GM23338 (cell line): ENCODE data around the gene MMS19. TPM values are rescaled to one million over a fixed set of nuclear protein-coding genes. Genes with fewer than 3 reads are reported as not detected.

Experiments used
- ATAC-seq: fragments of 200-7000 bp; cut with Tn5 transposase; 3 replicates; pipeline ENCODE4 v1.9.1; 2020
- DNase-seq: peaks from one replicate; pipeline ENCODE4 v3.0.0-alpha.2; 2015; ENCODE audit warnings: low spot score
- H2AFZ ChIP-seq: fragments of 200-600 bp; sonication (generic); 2 replicates; pipeline ENCODE4 v1.8.0; 2016; ENCODE audit warnings: antibody characterized with exemption, mild to moderate bottlenecking, moderate library complexity
- H3F3A ChIP-seq: fragments of 200-600 bp; sonication (generic); replicated peaks from 2 replicates; pipeline ENCODE4 v1.8.0; 2017; ENCODE audit warnings: antibody characterized with exemption, mixed run types, low read depth
- H3K27ac ChIP-seq: fragments of 200-600 bp; sonication (generic); 2 replicates; pipeline ENCODE4 v1.6.1; 2016; ENCODE audit warnings: low read depth
- H3K27me3 ChIP-seq: fragments of 200-600 bp; sonication (generic); 2 replicates; pipeline ENCODE4 v1.8.0; 2016; ENCODE audit warnings: mild to moderate bottlenecking, mixed run types, moderate library complexity; ENCODE audit not compliant: insufficient read depth
- H3K36me3 ChIP-seq: fragments of 200-600 bp; sonication (generic); 2 replicates; pipeline ENCODE4 v1.8.0; 2016; ENCODE audit warnings: mild to moderate bottlenecking; ENCODE audit not compliant: insufficient read depth
- H3K4me1 ChIP-seq: fragments of 200-600 bp; sonication (generic); 2 replicates; pipeline ENCODE4 v1.8.0; 2016; ENCODE audit warnings: mild to moderate bottlenecking, moderate library complexity; ENCODE audit not compliant: insufficient read depth
- H3K4me2 ChIP-seq: fragments of 200-600 bp; sonication (generic); 2 replicates; pipeline ENCODE4 v1.7.1; 2017; ENCODE audit warnings: mixed run types
- H3K4me3 ChIP-seq: fragments of 200-600 bp; sonication (generic); 2 replicates; pipeline ENCODE4 v1.6.1; 2016; ENCODE audit warnings: mixed run types
- H3K79me2 ChIP-seq: fragments of 200-600 bp; sonication (generic); replicated peaks from 2 replicates; pipeline ENCODE4 v1.8.0; 2017; ENCODE audit warnings: mild to moderate bottlenecking; ENCODE audit not compliant: insufficient read depth
- H3K9me2 ChIP-seq: fragments of 200-600 bp; sonication (generic); 2 replicates; pipeline ENCODE4 v1.8.0; 2017; ENCODE audit not compliant: insufficient read depth
- H4K20me1 ChIP-seq: fragments of 200-600 bp; sonication (generic); replicated peaks from 2 replicates; pipeline ENCODE4 v1.8.0; 2017; ENCODE audit warnings: mild to moderate bottlenecking; ENCODE audit not compliant: insufficient read depth
- H3K27ac Mint-ChIP-seq: 2 replicates; pipeline ENCODE4 v1.8.0; 2020; ENCODE audit warnings: inconsistent platforms, mild to moderate bottlenecking, moderate library complexity, mixed read lengths
- H3K27me3 Mint-ChIP-seq: 3 replicates; pipeline ENCODE4 v1.8.0; 2022; ENCODE audit warnings: low read depth, mild to moderate bottlenecking, moderate library complexity, mixed read lengths, inconsistent platforms; ENCODE audit not compliant: insufficient read depth, poor library complexity
- H3K36me3 Mint-ChIP-seq: 3 replicates; pipeline ENCODE4 v1.8.0; 2021; ENCODE audit warnings: low read depth, mild to moderate bottlenecking, inconsistent platforms, moderate library complexity, mixed read lengths
- H3K4me1 Mint-ChIP-seq: 3 replicates; pipeline ENCODE4 v1.8.0; 2020; ENCODE audit warnings: mild to moderate bottlenecking, inconsistent platforms, mixed read lengths
- H3K4me3 Mint-ChIP-seq: 3 replicates; pipeline ENCODE4 v1.8.0; 2021; ENCODE audit warnings: moderate library complexity, mild to moderate bottlenecking, inconsistent platforms, mixed read lengths
- H3K9me3 Mint-ChIP-seq: 3 replicates; pipeline ENCODE4 v1.8.0; 2020; ENCODE audit warnings: moderate library complexity, mild to moderate bottlenecking, inconsistent platforms, mixed read lengths
- CREB1 ChIP-seq: fragments of 250-450 bp; sonication (Bioruptor Pico); IDR thresholded peaks from 2 replicates; pipeline ENCODE4 v1.5.0; 2020; ENCODE audit warnings: low read depth, mild to moderate bottlenecking, moderate library complexity
- CTCF ChIP-seq, 2 experiments: fragments of 200-600 bp in 1 of 2; sonication (generic) in 1 of 2; conservative IDR thresholded peaks; 2 replicates each; pipeline versions ENCODE4 v1.5.1 to v1.6.1; 2016 to 2017; ENCODE audit warnings: antibody characterized with exemption in 2 of 2, low read depth in 2 of 2, mild to moderate bottlenecking in 2 of 2, moderate library complexity in 1 of 2
- ETS1 ChIP-seq: IDR thresholded peaks from 2 replicates; pipeline ENCODE4 v1.6.1; 2016; ENCODE audit warnings: antibody characterized with exemption
- EZH2 ChIP-seq: fragments of 200-600 bp; sonication (generic); IDR thresholded peaks from one replicate; pipeline ENCODE4 v1.8.0; 2017; ENCODE audit warnings: antibody characterized with exemption, mild to moderate bottlenecking, low read depth; ENCODE audit not compliant: unreplicated experiment
- EZH2phosphoT487 ChIP-seq: fragments of 200-600 bp; sonication (generic); IDR thresholded peaks from one replicate; pipeline ENCODE4 v1.8.1; 2018; ENCODE audit warnings: antibody characterized with exemption; ENCODE audit not compliant: unreplicated experiment
- JUNB ChIP-seq: IDR thresholded peaks from one replicate; pipeline ENCODE4 v1.6.1; 2016; ENCODE audit warnings: antibody characterized with exemption; ENCODE audit not compliant: unreplicated experiment
- NANOG ChIP-seq: IDR thresholded peaks from 2 replicates; pipeline ENCODE4 v1.6.1; 2016; ENCODE audit warnings: antibody characterized with exemption, borderline replicate concordance
- POLR2AphosphoS5 ChIP-seq: IDR thresholded peaks from 2 replicates; pipeline ENCODE4 v1.6.1; 2016; ENCODE audit warnings: antibody characterized with exemption, low read depth
- REST ChIP-seq: IDR thresholded peaks from one replicate; pipeline ENCODE4 v1.6.1; 2018; ENCODE audit warnings: antibody characterized with exemption; ENCODE audit not compliant: unreplicated experiment
- STAT1 ChIP-seq: IDR thresholded peaks from one replicate; pipeline ENCODE4 v1.6.1; 2016; ENCODE audit warnings: antibody characterized with exemption; ENCODE audit not compliant: unreplicated experiment
- ZNF331 ChIP-seq: fragments of 250-450 bp; sonication (Bioruptor Pico); IDR thresholded peaks from 2 replicates; pipeline ENCODE4 v1.5.0; 2020; ENCODE audit warnings: low read depth, mild to moderate bottlenecking, moderate library complexity
- polyA plus RNA-seq: library from polyadenylated mRNA; unstranded; fragments of >200 nt; fragmentation: Nextera tagmentation; extraction: Ambion mirVana; gene quantifications from 2 replicates; pipeline ENCODE4 v1.2.1, GENCODE V29; 2016
- total RNA-seq: library from RNA; depleted of rRNA; stranded (reverse); fragments of >200 nt; shearing (Covaris generic); gene quantifications from 2 replicates; pipeline ENCODE4 v1.2.3, GENCODE V29; 2014

The MMS19 gene
- total and polyA plus RNA-seq, 2 experiments from 2014 or later = 81.5 to 252 TPM

- TF ChIP-seq EZH2phosphoT487 (no peak), ETS1 (no peak), STAT1 (no peak), NANOG (no peak), CREB1 (CRISPR knock-in tag) (no peak), JUNB (no peak), ZNF331 (no peak), EZH2 (no peak), CTCF (conservative IDR thresholded peaks at IDR 0.05; ENCODE audit: low read depth in 2 of 2) (no peak), REST (no peak)
Observed at GRCh38 chr10:97483506-97483905, 14.7 kb downstream of the MMS19 start (continued).

- Histone ChIP-seq H2AFZ (no peak overlapping the region), H3K9me2 (no peaks in the 10 kb centered on the region), H3K4me1 (peaks cover 17% of the 10 kb centered on the region), H3K79me2 (peaks cover 75% of the 10 kb centered on the region), H4K20me1 (peaks cover 5% of the 10 kb centered on the region), H3K36me3 (peaks cover 3% of the 10 kb centered on the region; the same call in 1 of the 2 replicates), H3K4me3 (no peak overlapping the region), H3K27ac (0 out of 2 replicates have a peak overlapping the region, but pooled peaks have one; percentile 86), H3K4me2 (no peak overlapping the region), H3K27me3 (no peaks in the 10 kb centered on the region), H3F3A (peaks cover 13% of the 10 kb centered on the region)
- H3K4me1 Mint-ChIP-seq = peaks cover 23% of the 10 kb centered on the region
- H3K27ac Mint-ChIP-seq = no peak overlapping the region
- ATAC-seq (no peak), DNase-seq (no peak)
- H3K4me3 Mint-ChIP-seq = no peak overlapping the region
- peaks cover 32% of the 10 kb centered on the region for H3K36me3 Mint-ChIP-seq
- no peaks in the 10 kb centered on the region for H3K9me3 Mint-ChIP-seq
- peaks cover 2% of the 10 kb centered on the region for H3K27me3 Mint-ChIP-seq
- TF ChIP-seq NANOG = no peak
- TF ChIP-seq STAT1 = no peak
- no peak for TF ChIP-seq ZNF331
- no peak for TF ChIP-seq CTCF (conservative IDR thresholded peaks at IDR 0.05; ENCODE audit: low read depth in 2 of 2)
- TF ChIP-seq ETS1 = no peak
- TF ChIP-seq REST = no peak
- no peak for TF ChIP-seq JUNB
- TF ChIP-seq CREB1 (CRISPR knock-in tag) = no peak
- no peak for TF ChIP-seq POLR2AphosphoS5
- TF ChIP-seq EZH2 = no peak
Observed at GRCh38 chr10:97482381-97482780, 15.8 kb downstream of the MMS19 start.
